ENCODE measurements around the gene TDP1.
A peak's percentile ranks its signal among the peaks of the same experiment; 100 is the strongest.

- TF ChIP-seq EZH2 (IDR thresholded peaks at IDR 0.05; ENCODE audit: low read depth, unreplicated experiment) (peak; percentile 80), POLR2AphosphoS5 (IDR thresholded peaks at IDR 0.05; ENCODE audit: low read depth) (no peak), CTCF (conservative IDR thresholded peaks at IDR 0.05; ENCODE audit: low read depth in 2 of 2) (no peak), EZH2phosphoT487 (IDR thresholded peaks at IDR 0.05; ENCODE audit: unreplicated experiment) (peak; percentile 71), CREB1 (CRISPR knock-in tag; IDR thresholded peaks at IDR 0.05; ENCODE audit: low read depth) (no peak), STAT1 (IDR thresholded peaks at IDR 0.05; ENCODE audit: unreplicated experiment) (no peak), ZNF331 (CRISPR knock-in tag; IDR thresholded peaks at IDR 0.05; ENCODE audit: low read depth) (no peak), ZNF114 (CRISPR knock-in tag; IDR thresholded peaks at IDR 0.05) (no peak)
- TF ChIP-seq, protein P1, sequence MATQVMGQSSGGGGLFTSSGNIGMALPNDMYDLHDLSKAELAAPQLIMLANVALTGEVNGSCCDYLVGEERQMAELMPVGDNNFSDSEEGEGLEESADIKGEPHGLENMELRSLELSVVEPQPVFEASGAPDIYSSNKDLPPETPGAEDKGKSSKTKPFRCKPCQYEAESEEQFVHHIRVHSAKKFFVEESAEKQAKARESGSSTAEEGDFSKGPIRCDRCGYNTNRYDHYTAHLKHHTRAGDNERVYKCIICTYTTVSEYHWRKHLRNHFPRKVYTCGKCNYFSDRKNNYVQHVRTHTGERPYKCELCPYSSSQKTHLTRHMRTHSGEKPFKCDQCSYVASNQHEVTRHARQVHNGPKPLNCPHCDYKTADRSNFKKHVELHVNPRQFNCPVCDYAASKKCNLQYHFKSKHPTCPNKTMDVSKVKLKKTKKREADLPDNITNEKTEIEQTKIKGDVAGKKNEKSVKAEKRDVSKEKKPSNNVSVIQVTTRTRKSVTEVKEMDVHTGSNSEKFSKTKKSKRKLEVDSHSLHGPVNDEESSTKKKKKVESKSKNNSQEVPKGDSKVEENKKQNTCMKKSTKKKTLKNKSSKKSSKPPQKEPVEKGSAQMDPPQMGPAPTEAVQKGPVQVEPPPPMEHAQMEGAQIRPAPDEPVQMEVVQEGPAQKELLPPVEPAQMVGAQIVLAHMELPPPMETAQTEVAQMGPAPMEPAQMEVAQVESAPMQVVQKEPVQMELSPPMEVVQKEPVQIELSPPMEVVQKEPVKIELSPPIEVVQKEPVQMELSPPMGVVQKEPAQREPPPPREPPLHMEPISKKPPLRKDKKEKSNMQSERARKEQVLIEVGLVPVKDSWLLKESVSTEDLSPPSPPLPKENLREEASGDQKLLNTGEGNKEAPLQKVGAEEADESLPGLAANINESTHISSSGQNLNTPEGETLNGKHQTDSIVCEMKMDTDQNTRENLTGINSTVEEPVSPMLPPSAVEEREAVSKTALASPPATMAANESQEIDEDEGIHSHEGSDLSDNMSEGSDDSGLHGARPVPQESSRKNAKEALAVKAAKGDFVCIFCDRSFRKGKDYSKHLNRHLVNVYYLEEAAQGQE (IDR thresholded peaks at IDR 0.05; ENCODE audit: unreplicated experiment): no peak
- TF ChIP-seq, protein P2, sequence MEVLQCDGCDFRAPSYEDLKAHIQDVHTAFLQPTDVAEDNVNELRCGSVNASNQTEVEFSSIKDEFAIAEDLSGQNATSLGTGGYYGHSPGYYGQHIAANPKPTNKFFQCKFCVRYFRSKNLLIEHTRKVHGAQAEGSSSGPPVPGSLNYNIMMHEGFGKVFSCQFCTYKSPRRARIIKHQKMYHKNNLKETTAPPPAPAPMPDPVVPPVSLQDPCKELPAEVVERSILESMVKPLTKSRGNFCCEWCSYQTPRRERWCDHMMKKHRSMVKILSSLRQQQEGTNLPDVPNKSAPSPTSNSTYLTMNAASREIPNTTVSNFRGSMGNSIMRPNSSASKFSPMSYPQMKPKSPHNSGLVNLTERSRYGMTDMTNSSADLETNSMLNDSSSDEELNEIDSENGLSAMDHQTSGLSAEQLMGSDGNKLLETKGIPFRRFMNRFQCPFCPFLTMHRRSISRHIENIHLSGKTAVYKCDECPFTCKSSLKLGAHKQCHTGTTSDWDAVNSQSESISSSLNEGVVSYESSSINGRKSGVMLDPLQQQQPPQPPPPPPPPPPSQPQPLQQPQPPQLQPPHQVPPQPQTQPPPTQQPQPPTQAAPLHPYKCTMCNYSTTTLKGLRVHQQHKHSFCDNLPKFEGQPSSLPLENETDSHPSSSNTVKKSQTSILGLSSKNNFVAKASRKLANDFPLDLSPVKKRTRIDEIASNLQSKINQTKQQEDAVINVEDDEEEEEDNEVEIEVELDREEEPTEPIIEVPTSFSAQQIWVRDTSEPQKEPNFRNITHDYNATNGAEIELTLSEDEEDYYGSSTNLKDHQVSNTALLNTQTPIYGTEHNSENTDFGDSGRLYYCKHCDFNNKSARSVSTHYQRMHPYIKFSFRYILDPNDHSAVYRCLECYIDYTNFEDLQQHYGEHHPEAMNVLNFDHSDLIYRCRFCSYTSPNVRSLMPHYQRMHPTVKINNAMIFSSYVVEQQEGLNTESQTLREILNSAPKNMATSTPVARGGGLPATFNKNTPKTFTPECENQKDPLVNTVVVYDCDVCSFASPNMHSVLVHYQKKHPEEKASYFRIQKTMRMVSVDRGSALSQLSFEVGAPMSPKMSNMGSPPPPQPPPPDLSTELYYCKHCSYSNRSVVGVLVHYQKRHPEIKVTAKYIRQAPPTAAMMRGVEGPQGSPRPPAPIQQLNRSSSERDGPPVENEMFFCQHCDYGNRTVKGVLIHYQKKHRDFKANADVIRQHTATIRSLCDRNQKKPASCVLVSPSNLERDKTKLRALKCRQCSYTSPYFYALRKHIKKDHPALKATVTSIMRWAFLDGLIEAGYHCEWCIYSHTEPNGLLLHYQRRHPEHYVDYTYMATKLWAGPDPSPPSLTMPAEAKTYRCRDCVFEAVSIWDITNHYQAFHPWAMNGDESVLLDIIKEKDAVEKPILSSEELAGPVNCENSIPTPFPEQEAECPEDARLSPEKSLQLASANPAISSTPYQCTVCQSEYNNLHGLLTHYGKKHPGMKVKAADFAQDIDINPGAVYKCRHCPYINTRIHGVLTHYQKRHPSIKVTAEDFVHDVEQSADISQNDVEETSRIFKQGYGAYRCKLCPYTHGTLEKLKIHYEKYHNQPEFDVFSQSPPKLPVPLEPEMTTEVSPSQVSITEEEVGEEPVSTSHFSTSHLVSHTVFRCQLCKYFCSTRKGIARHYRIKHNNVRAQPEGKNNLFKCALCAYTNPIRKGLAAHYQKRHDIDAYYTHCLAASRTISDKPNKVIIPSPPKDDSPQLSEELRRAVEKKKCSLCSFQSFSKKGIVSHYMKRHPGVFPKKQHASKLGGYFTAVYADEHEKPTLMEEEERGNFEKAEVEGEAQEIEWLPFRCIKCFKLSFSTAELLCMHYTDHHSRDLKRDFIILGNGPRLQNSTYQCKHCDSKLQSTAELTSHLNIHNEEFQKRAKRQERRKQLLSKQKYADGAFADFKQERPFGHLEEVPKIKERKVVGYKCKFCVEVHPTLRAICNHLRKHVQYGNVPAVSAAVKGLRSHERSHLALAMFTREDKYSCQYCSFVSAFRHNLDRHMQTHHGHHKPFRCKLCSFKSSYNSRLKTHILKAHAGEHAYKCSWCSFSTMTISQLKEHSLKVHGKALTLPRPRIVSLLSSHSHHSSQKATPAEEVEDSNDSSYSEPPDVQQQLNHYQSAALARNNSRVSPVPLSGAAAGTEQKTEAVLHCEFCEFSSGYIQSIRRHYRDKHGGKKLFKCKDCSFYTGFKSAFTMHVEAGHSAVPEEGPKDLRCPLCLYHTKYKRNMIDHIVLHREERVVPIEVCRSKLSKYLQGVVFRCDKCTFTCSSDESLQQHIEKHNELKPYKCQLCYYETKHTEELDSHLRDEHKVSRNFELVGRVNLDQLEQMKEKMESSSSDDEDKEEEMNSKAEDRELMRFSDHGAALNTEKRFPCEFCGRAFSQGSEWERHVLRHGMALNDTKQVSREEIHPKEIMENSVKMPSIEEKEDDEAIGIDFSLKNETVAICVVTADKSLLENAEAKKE (CRISPR knock-in tag; IDR thresholded peaks at IDR 0.05): no peak
These were observed 106.0 kb downstream of the TDP1 start, which contains the start of gene KCNK13 for GRCh38 chr14:90061685-90062126.
